ENCODE results near the gene UTP25. TPM values are rescaled to one million over a fixed set of nuclear protein-coding genes. Genes with fewer than 3 reads are reported as not detected.

Gene UTP25
- total RNA-seq, 1 experiment from 2014 or later = 12.7 TPM

GRCh38 chr1:209869291-209870149, 41.7 kb downstream of the UTP25 start:
- H3K27me3 ChIP-seq (ENCODE audit: insufficient read depth, low read length) = no peaks in the 10 kb centered on the region
- POLR2A ChIA-PET = no interaction called here
- TF ChIP-seq, protein P1, sequence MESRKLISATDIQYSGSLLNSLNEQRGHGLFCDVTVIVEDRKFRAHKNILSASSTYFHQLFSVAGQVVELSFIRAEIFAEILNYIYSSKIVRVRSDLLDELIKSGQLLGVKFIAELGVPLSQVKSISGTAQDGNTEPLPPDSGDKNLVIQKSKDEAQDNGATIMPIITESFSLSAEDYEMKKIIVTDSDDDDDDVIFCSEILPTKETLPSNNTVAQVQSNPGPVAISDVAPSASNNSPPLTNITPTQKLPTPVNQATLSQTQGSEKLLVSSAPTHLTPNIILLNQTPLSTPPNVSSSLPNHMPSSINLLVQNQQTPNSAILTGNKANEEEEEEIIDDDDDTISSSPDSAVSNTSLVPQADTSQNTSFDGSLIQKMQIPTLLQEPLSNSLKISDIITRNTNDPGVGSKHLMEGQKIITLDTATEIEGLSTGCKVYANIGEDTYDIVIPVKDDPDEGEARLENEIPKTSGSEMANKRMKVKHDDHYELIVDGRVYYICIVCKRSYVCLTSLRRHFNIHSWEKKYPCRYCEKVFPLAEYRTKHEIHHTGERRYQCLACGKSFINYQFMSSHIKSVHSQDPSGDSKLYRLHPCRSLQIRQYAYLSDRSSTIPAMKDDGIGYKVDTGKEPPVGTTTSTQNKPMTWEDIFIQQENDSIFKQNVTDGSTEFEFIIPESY (IDR thresholded peaks at IDR 0.05; ENCODE audit: extremely low read depth, insufficient replicate concordance, low read length) = no peak
- TF ChIP-seq FOSL1 (IDR thresholded peaks at IDR 0.05; ENCODE audit: low read depth) = no peak
- no peak for TF ChIP-seq CBX3 (IDR thresholded peaks at IDR 0.05; ENCODE audit: low read depth)
- no peak for TF ChIP-seq ZFX (IDR thresholded peaks at IDR 0.05)
- TF ChIP-seq SIN3A (IDR thresholded peaks at IDR 0.05; ENCODE audit: low read depth) = no peak
- no peak for TF ChIP-seq EGR1 (IDR thresholded peaks at IDR 0.05; ENCODE audit: low read depth)
- no peak for TF ChIP-seq POLR2AphosphoS5 (IDR thresholded peaks at IDR 0.05; ENCODE audit: low read depth, low read length)
- TF ChIP-seq EZH2phosphoT487 (IDR thresholded peaks at IDR 0.05; ENCODE audit: borderline replicate concordance) = no peak
- TF ChIP-seq SRF (IDR thresholded peaks at IDR 0.05; ENCODE audit: low read depth) = no peak
- TF ChIP-seq EZH2 (IDR thresholded peaks at IDR 0.05) = no peak
- no peak for TF ChIP-seq RAD21 (IDR thresholded peaks at IDR 0.05; ENCODE audit: low read depth)
- no peak for TF ChIP-seq CEBPB (IDR thresholded peaks at IDR 0.05; ENCODE audit: low read depth)
- TF ChIP-seq YY1 (IDR thresholded peaks at IDR 0.05; ENCODE audit: extremely low read depth, insufficient replicate concordance, low read depth, low read length) = no peak
- no peak overlapping the region for H3K27ac ChIP-seq (ENCODE audit: low read depth, low read length)
- CTCF ChIA-PET = interaction anchor here (0.9 to 1.4 kb wide), 2 partner anchors 9 kb away, joined by 3 to 5 read pairs; no protein-coding TSS in a partner anchor
- no TSS peak for BruUV-seq (replicated peaks)
- H3K36me3 ChIP-seq (ENCODE audit: control insufficient read depth in 1 of 2, insufficient read depth in 2 of 2, low read length in 2 of 2) = no peaks in the 10 kb centered on the region
- H3K9me3 ChIP-seq (ENCODE audit: control insufficient read depth in 1 of 2, insufficient read depth in 1 of 2, low read depth in 1 of 2, low read length in 2 of 2) = no peaks in the 10 kb centered on the region
- no peak overlapping the region for H3K4me2 ChIP-seq (ENCODE audit: low read length)
- no peaks in the 10 kb centered on the region for H4K20me1 ChIP-seq (ENCODE audit: insufficient read depth)
- intact Hi-C loops (cut with micrococcal nuclease) = loop anchor here (10.0 kb wide), 1 partner anchor 375 kb away; no protein-coding TSS in a partner anchor
- RAD21 ChIA-PET (ENCODE audit: low non-redundant PET in 1 of 2, low total read pairs in 2 of 2, uncharacterized antibody in 2 of 2, unreplicated experiment in 2 of 2) = no interaction called here
- DNase-seq (ENCODE audit: low read depth, low spot score) (no peak), ATAC-seq (no peak)
- H3K9ac ChIP-seq (ENCODE audit: low read length) = no peak overlapping the region
- H3K9me2 ChIP-seq (ENCODE audit: insufficient read depth) = no peaks in the 10 kb centered on the region
- no peaks in the 10 kb centered on the region for H3K79me2 ChIP-seq (ENCODE audit: insufficient read depth, low read length)
- no peak overlapping the region for H2AFZ ChIP-seq (ENCODE audit: low read depth, low read length, poor library complexity, severe bottlenecking)
- H3K4me1 ChIP-seq (ENCODE audit: control insufficient read depth in 1 of 2, insufficient read depth in 2 of 2, low read length in 2 of 2) = peaks cover 0 to 12% of the 10 kb centered on the region in 2 experiments; a peak in 2 of 4 replicates
- no peak overlapping the region for H3K4me3 ChIP-seq (replicated peaks in 1 of 2; ENCODE audit: low read depth in 1 of 2, low read length in 2 of 2)
